ENCODE measurements around the gene MIPOL1.
"Not testable (repeated sequence)": the region's sequence is repeated elsewhere in the genome, so short reads cannot be mapped to it uniquely, and the experiment has no call there.

The MIPOL1 gene

GRCh38 chr14:37187840-37188577 lies 9.7 kb upstream of the MIPOL1 start:
- DNase-seq: not testable (repeated sequence)

GRCh38 chr14:37189733-37190132 lies 8.0 kb upstream of the MIPOL1 start:
- not testable (repeated sequence) for DNase-seq

- no peak for DNase-seq
These were observed 3.0 kb upstream of the MIPOL1 start for GRCh38 chr14:37194698-37195097.

- DNase-seq: no peak
These were observed 2.4 kb upstream of the MIPOL1 start for GRCh38 chr14:37195327-37195726.

- DNase-seq: no peak
These were observed 925 bp upstream of the MIPOL1 start for GRCh38 chr14:37196604-37197420.

- DNase-seq: no peak
These were observed 499 bp downstream of the MIPOL1 start for GRCh38 chr14:37198273-37198598.

- no peak for DNase-seq
These were observed 1.2 kb downstream of the MIPOL1 start for GRCh38 chr14:37198907-37199306.

GRCh38 chr14:37201724-37202123 lies 4.0 kb downstream of the MIPOL1 start:
- DNase-seq: no peak

- DNase-seq: no peak
These were observed 4.5 kb downstream of the MIPOL1 start for GRCh38 chr14:37202265-37202664.

- DNase-seq: no peak
These were observed 5.1 kb downstream of the MIPOL1 start for GRCh38 chr14:37202812-37203211.

- no peak for DNase-seq
These were observed 5.7 kb downstream of the MIPOL1 start for GRCh38 chr14:37203423-37203822.

- not testable (repeated sequence) for DNase-seq
These were observed 8.2 kb downstream of the MIPOL1 start for GRCh38 chr14:37205623-37206605.

- not testable (repeated sequence) for DNase-seq
These were observed 11.9 kb downstream of the MIPOL1 start for GRCh38 chr14:37209617-37210016.

- DNase-seq: no peak
These were observed 12.7 kb downstream of the MIPOL1 start for GRCh38 chr14:37210448-37210847.

- DNase-seq: no peak
These were observed 15.3 kb downstream of the MIPOL1 start for GRCh38 chr14:37213016-37213415.

- DNase-seq: no peak
These were observed 17.6 kb downstream of the MIPOL1 start for GRCh38 chr14:37215345-37215744.

GRCh38 chr14:37221073-37221472 lies 23.3 kb downstream of the MIPOL1 start:
- DNase-seq: no peak

- DNase-seq: no peak
These were observed 26.3 kb downstream of the MIPOL1 start for GRCh38 chr14:37223947-37224474.

- DNase-seq: not testable (repeated sequence)
These were observed 27.9 kb downstream of the MIPOL1 start for GRCh38 chr14:37225668-37226067.

GRCh38 chr14:37230551-37231194 lies 32.9 kb downstream of the MIPOL1 start:
- DNase-seq: no peak

- no peak for DNase-seq
These were observed 35.3 kb downstream of the MIPOL1 start for GRCh38 chr14:37232907-37233481.

- no peak for DNase-seq
These were observed 36.5 kb downstream of the MIPOL1 start for GRCh38 chr14:37234222-37234621.

Data from activated gamma-delta T cell (primary cell).